Neural progenitor cell (in vitro differentiated cells): ENCODE data around the gene SSNA1. TPM values are rescaled to one million over a fixed set of nuclear protein-coding genes. Genes with fewer than 3 reads are reported as not detected.
A peak's percentile ranks its signal among the peaks of the same experiment; 100 is the strongest.

Source experiments
- DNase-seq: peaks from one replicate; pipeline ENCODE4 v3.0.0-alpha.2; 2016; ENCODE audit warnings: low spot score
- H2AFZ ChIP-seq: fragments of 200-600 bp; sonication (generic); replicated peaks from 2 replicates; pipeline ENCODE4 v1.6.1; 2016; ENCODE audit warnings: antibody characterized with exemption
- H3F3A ChIP-seq: fragments of 200-600 bp; sonication (generic); 2 replicates; pipeline ENCODE4 v1.6.1; 2016; ENCODE audit warnings: antibody characterized with exemption, low read depth
- H3K27ac ChIP-seq: fragments of 200-600 bp; sonication (generic); 2 replicates; pipeline ENCODE4 v1.5.1; 2016; ENCODE audit warnings: mild to moderate bottlenecking
- H3K27me3 ChIP-seq: fragments of 200-600 bp; sonication (generic); 2 replicates; pipeline ENCODE4 v1.6.1; 2016; ENCODE audit warnings: mild to moderate bottlenecking, moderate library complexity
- H3K36me3 ChIP-seq: fragments of 200-600 bp; sonication (generic); 2 replicates; pipeline ENCODE4 v1.5.1; 2016
- H3K4me1 ChIP-seq: fragments of 200-600 bp; sonication (generic); 2 replicates; pipeline ENCODE4 v1.6.1; 2016; ENCODE audit warnings: mixed run types
- H3K4me2 ChIP-seq: fragments of 200-600 bp; sonication (generic); 2 replicates; pipeline ENCODE4 v1.6.1; 2016
- H3K4me3 ChIP-seq: fragments of 200-600 bp; sonication (generic); 2 replicates; pipeline ENCODE4 v1.5.1; 2016
- H3K79me2 ChIP-seq: fragments of 200-600 bp; sonication (generic); 2 replicates; pipeline ENCODE4 v1.6.1; 2016; ENCODE audit warnings: low read depth
- H3K9ac ChIP-seq: fragments of 200-600 bp; sonication (generic); 2 replicates; pipeline ENCODE4 v1.6.1; 2016
- H3K9me3 ChIP-seq: fragments of 200-600 bp; sonication (generic); 2 replicates; pipeline ENCODE4 v1.5.1; 2016; ENCODE audit warnings: low read depth
- H4K20me1 ChIP-seq: fragments of 200-600 bp; sonication (generic); 2 replicates; pipeline ENCODE4 v1.6.1; 2016; ENCODE audit warnings: low read depth
- H3K27ac Mint-ChIP-seq: 3 replicates; pipeline ENCODE4 v1.8.0; 2021; ENCODE audit warnings: mixed read lengths
- H3K27me3 Mint-ChIP-seq: 2 replicates; pipeline ENCODE4 v1.8.0; 2022; ENCODE audit warnings: low read depth, mild to moderate bottlenecking, inconsistent platforms, moderate library complexity, mixed read lengths; ENCODE audit not compliant: insufficient read depth
- H3K36me3 Mint-ChIP-seq: 3 replicates; pipeline ENCODE4 v1.8.0; 2021; ENCODE audit warnings: mixed read lengths
- H3K4me1 Mint-ChIP-seq: 3 replicates; pipeline ENCODE4 v1.8.0; 2021; ENCODE audit warnings: mixed read lengths
- H3K4me3 Mint-ChIP-seq: 3 replicates; pipeline ENCODE4 v1.8.0; 2021; ENCODE audit warnings: mild to moderate bottlenecking, moderate library complexity, mixed read lengths
- H3K9me3 Mint-ChIP-seq: 3 replicates; pipeline ENCODE4 v1.8.0; 2020; ENCODE audit warnings: mixed read lengths
- EZH2 ChIP-seq: fragments of 200-600 bp; sonication (generic); IDR thresholded peaks from 2 replicates; pipeline ENCODE4 v1.6.1; 2017; ENCODE audit warnings: antibody characterized with exemption, mild to moderate bottlenecking, moderate library complexity
- EZH2phosphoT487 ChIP-seq: fragments of 200-600 bp; sonication (generic); IDR thresholded peaks from 2 replicates; pipeline ENCODE4 v1.6.1; 2017; ENCODE audit warnings: antibody characterized with exemption
- total RNA-seq: library from RNA; depleted of rRNA; stranded (reverse); fragments of >200 nt; gene quantifications from 2 replicates; pipeline ENCODE4 v1.2.3, GENCODE V29; 2015; ENCODE audit warnings: low replicate concordance
- TF ChIP-seq, protein P1 (sequence below): fragments of 200-600 bp; sonication (generic); IDR thresholded peaks from 2 replicates; pipeline ENCODE4 v1.5.1; 2017; ENCODE audit warnings: antibody characterized with exemption, mild to moderate bottlenecking

The SSNA1 gene
- total RNA-seq, 1 donor from 2014 or later, result 27.9 TPM

DNA sequence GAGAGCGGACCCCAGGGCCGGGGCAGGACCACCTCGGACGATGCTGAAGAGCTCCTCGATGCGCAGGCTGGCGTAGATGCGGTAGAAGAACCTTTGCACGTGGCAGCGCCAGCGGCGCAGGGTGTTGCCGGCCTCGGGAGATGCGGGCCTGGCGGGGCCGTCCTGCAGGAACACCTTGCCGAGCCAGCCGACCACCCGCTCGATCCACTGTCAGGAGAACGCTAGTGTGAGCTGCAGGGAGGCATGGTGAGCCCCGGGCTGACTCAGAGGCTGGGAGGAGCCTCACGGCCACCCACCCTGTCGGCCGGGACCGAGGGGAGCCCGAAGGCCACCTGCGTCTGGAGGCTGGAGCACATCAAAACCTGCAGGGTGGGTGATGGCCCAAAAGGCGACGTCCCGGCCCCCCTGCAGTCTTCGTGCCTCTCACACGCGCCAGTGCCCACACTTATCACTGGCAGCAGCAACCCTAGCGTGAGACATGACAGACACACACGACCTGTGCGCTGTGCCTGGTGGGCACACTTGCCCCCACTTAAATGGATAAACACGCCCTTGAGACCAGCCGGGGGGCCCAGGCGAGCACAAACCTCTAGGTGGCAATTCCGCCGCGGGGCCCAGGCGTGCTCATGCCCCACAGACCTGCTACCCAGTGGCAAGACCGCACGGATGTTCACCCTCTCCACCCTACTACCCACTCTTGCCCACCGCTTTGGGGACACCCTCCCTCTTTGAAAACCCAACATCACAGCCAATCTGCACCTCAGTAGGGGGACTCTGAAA, 3.4 kb upstream of the SSNA1 start:
- Mint-ChIP-seq H3K4me3 (no peak overlapping the region), H3K27ac (no peak overlapping the region), H3K4me1 (peaks cover 21% of the 10 kb centered on the region), H3K36me3 (peaks cover 3% of the 10 kb centered on the region), H3K27me3 (peaks cover 3% of the 10 kb centered on the region), H3K9me3 (no peaks in the 10 kb centered on the region)
- H3K27me3 ChIP-seq, result no peaks in the 10 kb centered on the region
- TF ChIP-seq, protein P1, sequence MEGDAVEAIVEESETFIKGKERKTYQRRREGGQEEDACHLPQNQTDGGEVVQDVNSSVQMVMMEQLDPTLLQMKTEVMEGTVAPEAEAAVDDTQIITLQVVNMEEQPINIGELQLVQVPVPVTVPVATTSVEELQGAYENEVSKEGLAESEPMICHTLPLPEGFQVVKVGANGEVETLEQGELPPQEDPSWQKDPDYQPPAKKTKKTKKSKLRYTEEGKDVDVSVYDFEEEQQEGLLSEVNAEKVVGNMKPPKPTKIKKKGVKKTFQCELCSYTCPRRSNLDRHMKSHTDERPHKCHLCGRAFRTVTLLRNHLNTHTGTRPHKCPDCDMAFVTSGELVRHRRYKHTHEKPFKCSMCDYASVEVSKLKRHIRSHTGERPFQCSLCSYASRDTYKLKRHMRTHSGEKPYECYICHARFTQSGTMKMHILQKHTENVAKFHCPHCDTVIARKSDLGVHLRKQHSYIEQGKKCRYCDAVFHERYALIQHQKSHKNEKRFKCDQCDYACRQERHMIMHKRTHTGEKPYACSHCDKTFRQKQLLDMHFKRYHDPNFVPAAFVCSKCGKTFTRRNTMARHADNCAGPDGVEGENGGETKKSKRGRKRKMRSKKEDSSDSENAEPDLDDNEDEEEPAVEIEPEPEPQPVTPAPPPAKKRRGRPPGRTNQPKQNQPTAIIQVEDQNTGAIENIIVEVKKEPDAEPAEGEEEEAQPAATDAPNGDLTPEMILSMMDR, result no peak
- TF ChIP-seq EZH2, result no peak
- TF ChIP-seq EZH2phosphoT487, result no peak
- H3K9ac ChIP-seq, result no peak overlapping the region
- H3K4me1 ChIP-seq, result peaks cover 5% of the 10 kb centered on the region
- peaks cover 23% of the 10 kb centered on the region for H3K79me2 ChIP-seq
- peaks cover 10% of the 10 kb centered on the region for H4K20me1 ChIP-seq
- no peak overlapping the region for H3K4me3 ChIP-seq
- no peak overlapping the region for H2AFZ ChIP-seq
- no peak overlapping the region for H3K4me2 ChIP-seq
- no peak overlapping the region for H3K27ac ChIP-seq
- H3K36me3 ChIP-seq, result no peaks in the 10 kb centered on the region
- peaks cover 10% of the 10 kb centered on the region for H3F3A ChIP-seq
- DNase-seq, result no peak
- no peaks in the 10 kb centered on the region for H3K9me3 ChIP-seq

DNA sequence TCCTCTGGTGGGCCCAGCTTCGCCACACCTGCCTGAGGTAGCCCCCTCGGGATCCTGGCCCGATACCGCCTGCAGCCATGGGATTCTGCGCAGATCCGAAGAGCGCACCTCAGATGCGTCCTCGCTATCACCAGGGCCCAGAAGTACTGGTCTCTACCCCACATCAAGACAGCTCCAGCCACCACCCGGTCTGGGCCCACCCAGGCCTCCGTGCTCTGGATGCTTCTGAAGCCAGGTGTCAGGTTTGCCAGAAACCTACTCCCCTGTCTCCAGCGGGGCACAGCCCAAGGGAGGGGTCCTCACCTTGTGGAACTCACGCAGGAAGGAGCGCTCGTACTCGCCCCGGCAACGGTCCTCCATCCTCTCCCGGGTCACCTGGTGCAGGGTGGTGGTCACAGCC, 2.6 kb upstream of the SSNA1 start:
- Histone ChIP-seq H4K20me1 (peaks cover 10% of the 10 kb centered on the region), H3F3A (peaks cover 10% of the 10 kb centered on the region), H3K9ac (no peak overlapping the region), H3K27ac (no peak overlapping the region), H3K79me2 (peaks cover 23% of the 10 kb centered on the region), H3K4me2 (no peak overlapping the region), H3K9me3 (no peaks in the 10 kb centered on the region), H3K36me3 (no peaks in the 10 kb centered on the region), H2AFZ (no peak overlapping the region), H3K4me1 (peaks cover 5% of the 10 kb centered on the region), H3K27me3 (no peaks in the 10 kb centered on the region), H3K4me3 (no peak overlapping the region)
- peaks cover 25% of the 10 kb centered on the region for H3K4me1 Mint-ChIP-seq
- H3K27ac Mint-ChIP-seq, result no peak overlapping the region
- H3K36me3 Mint-ChIP-seq, result peaks cover 3% of the 10 kb centered on the region
- peaks cover 3% of the 10 kb centered on the region for H3K27me3 Mint-ChIP-seq
- H3K4me3 Mint-ChIP-seq, result peak overlapping the region; percentile 95
- DNase-seq, result no peak
- H3K9me3 Mint-ChIP-seq, result no peaks in the 10 kb centered on the region
- TF ChIP-seq, protein P1, result no peak
- TF ChIP-seq EZH2 (no peak), EZH2phosphoT487 (no peak)

DNA sequence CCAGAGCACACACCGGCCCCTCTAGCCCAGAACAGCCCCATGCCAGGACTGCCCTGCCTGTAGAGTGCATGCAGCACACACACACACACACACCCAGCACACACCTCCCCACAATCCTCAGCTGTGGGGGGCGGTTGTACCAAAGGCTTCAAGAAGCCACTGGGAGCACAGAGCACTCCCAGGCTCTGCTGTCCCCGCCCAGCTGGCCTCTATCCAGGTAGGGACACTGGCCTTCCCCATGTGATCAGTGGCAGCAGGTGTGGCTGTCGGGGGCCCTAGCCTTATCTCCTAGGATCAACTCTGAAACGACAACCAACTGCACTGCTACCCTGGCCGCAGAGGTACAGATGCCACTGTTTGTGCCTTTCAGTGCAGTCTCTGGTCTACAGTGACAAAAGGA, 2.1 kb upstream of the SSNA1 start:
- no peak overlapping the region for H3K27ac Mint-ChIP-seq
- peak overlapping the region; percentile 95 for H3K4me3 Mint-ChIP-seq
- Histone ChIP-seq H3K9me3 (no peaks in the 10 kb centered on the region), H3K27ac (no peak overlapping the region), H3K4me1 (peaks cover 5% of the 10 kb centered on the region), H3F3A (peaks cover 10% of the 10 kb centered on the region), H4K20me1 (peaks cover 10% of the 10 kb centered on the region), H3K4me3 (no peak overlapping the region), H3K36me3 (no peaks in the 10 kb centered on the region), H3K79me2 (peaks cover 23% of the 10 kb centered on the region), H2AFZ (no peak overlapping the region), H3K4me2 (no peak overlapping the region), H3K27me3 (no peaks in the 10 kb centered on the region), H3K9ac (no peak overlapping the region)
- H3K36me3 Mint-ChIP-seq, result peaks cover 3% of the 10 kb centered on the region
- no peak for TF ChIP-seq EZH2phosphoT487
- TF ChIP-seq EZH2, result no peak
- TF ChIP-seq, protein P1, result no peak
- DNase-seq, result no peak
- H3K9me3 Mint-ChIP-seq, result no peaks in the 10 kb centered on the region
- peaks cover 25% of the 10 kb centered on the region for H3K4me1 Mint-ChIP-seq
- H3K27me3 Mint-ChIP-seq, result peaks cover 3% of the 10 kb centered on the region
